Tibial nerve (tissue), 4 donors: ENCODE measurements around the gene CACNG7. TPM values are rescaled to one million over a fixed set of nuclear protein-coding genes. Genes with fewer than 3 reads are reported as not detected.

Source experiments
- DNase-seq, 2 donors: peaks; one replicate each; pipeline ENCODE4 v3.0.0-alpha.2; 2019; ENCODE audit warnings: low spot score in 2 of 2
- H3K27ac ChIP-seq, 4 donors: fragments of 200-600 bp; sonication (generic) in 3 of 4; one replicate each; pipeline ENCODE4 v1.5.1; 2017 to 2019; ENCODE audit warnings: mild to moderate bottlenecking in 1 of 4
- H3K27me3 ChIP-seq, 2 donors: fragments of 200-600 bp; sonication (generic) in 1 of 2; one replicate each; pipeline versions ENCODE4 v1.5.1 to v1.6.0; 2017 to 2019
- H3K36me3 ChIP-seq, 3 donors: fragments of 200-600 bp; sonication (generic); one replicate each; pipeline ENCODE4 v1.5.1; 2018 to 2019
- H3K4me1 ChIP-seq, 4 donors: fragments of 200-600 bp; sonication (generic) in 3 of 4; one replicate each; pipeline ENCODE4 v1.5.1; 2017 to 2019
- H3K4me3 ChIP-seq, 4 donors: fragments of 200-600 bp; sonication (generic) in 3 of 4; one replicate each; pipeline ENCODE4 v1.5.1; 2017 to 2019; ENCODE audit warnings: mild to moderate bottlenecking in 1 of 4, moderate library complexity in 1 of 4
- H3K9me3 ChIP-seq, 4 donors: fragments of 200-600 bp; sonication (generic) in 3 of 4; one replicate each; pipeline ENCODE4 v1.5.1; 2017 to 2019
- EP300 ChIP-seq, 2 donors: sonication (generic); formaldehyde crosslinking; IDR thresholded peaks; one replicate each; pipeline ENCODE4 v1.6.1; 2017; ENCODE audit warnings: antibody characterized with exemption in 2 of 2, mild to moderate bottlenecking in 1 of 2
- POLR2A ChIP-seq, 2 donors: fragments of 450-650 bp; IDR thresholded peaks; one replicate each; pipeline ENCODE4 v1.6.1; 2017; ENCODE audit warnings: antibody characterized with exemption in 2 of 2, mild to moderate bottlenecking in 2 of 2, moderate library complexity in 2 of 2
- WGBS, 2 donors: methylation state at CpG; one replicate each; pipeline ENCODE4 v1.1.5; 2018; 5-methylcytosine and 5-hydroxymethylcytosine counted together
- total RNA-seq, 4 donors: library from RNA; depleted of rRNA; stranded (reverse); fragments of >200 nt; gene quantifications; one replicate each; pipeline ENCODE4 v1.1.0, GENCODE V29; 2016
- TF ChIP-seq, protein P1 (sequence below), 5 experiments: fragments of 200-600 bp in 3 of 5; fragments of 450-650 bp in 2 of 5; sonication (generic) in 3 of 5; IDR thresholded peaks; one replicate each; pipeline ENCODE4 v1.5.1; 2016 to 2019; ENCODE audit warnings: antibody characterized with exemption in 5 of 5, mild to moderate bottlenecking in 3 of 5, moderate library complexity in 2 of 5

Gene CACNG7
- not detected for total RNA-seq

DNA sequence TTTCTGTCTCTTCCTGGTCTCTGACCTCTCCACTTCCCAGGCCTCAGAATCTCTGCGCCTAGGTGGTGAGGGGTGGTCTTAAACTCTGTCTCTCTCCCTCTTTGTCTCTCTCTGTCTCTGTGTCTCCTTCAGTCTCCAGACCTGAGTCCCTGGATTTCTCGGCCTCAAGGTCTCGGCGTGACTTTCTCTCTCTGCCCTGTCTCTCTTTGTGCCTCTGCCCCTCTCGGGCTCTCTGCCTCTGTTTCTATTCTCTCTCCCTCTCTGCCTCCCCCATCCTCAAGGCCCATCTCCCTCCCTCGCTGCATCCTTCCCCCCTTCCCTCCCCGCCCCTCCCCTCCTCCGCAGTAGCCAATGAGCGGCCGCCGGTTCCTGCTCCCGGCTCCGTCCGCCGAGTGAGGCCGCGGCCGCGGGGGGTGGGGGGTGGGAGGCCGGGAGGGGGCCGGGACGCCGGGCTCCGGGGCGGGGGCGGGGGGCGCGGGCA, at the start of gene CACNG7:
Gene CACNG7, plus strand, starts transcription at position 344 of the 481 bp plus-strand sequence. CDS start 3,554 bp downstream, outside the sequence.
- WGBS, 2 donors, result 2 to 3% methylated on average over 11 to 23 of the region's 28 CpGs
- H3K27me3 ChIP-seq, result peaks cover 0 to 87% of the 10 kb centered on the region in 2 donors
- TF ChIP-seq POLR2A (IDR thresholded peaks at IDR 0.05), result no peak
- no peak for TF ChIP-seq EP300 (IDR thresholded peaks at IDR 0.05)
- TF ChIP-seq, protein P1, sequence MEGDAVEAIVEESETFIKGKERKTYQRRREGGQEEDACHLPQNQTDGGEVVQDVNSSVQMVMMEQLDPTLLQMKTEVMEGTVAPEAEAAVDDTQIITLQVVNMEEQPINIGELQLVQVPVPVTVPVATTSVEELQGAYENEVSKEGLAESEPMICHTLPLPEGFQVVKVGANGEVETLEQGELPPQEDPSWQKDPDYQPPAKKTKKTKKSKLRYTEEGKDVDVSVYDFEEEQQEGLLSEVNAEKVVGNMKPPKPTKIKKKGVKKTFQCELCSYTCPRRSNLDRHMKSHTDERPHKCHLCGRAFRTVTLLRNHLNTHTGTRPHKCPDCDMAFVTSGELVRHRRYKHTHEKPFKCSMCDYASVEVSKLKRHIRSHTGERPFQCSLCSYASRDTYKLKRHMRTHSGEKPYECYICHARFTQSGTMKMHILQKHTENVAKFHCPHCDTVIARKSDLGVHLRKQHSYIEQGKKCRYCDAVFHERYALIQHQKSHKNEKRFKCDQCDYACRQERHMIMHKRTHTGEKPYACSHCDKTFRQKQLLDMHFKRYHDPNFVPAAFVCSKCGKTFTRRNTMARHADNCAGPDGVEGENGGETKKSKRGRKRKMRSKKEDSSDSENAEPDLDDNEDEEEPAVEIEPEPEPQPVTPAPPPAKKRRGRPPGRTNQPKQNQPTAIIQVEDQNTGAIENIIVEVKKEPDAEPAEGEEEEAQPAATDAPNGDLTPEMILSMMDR (IDR thresholded peaks at IDR 0.05), result no peak
- H3K4me1 ChIP-seq, result peaks cover 0 to 34% (median 4%) of the 10 kb centered on the region in 4 donors
- no peak within 1 kb of the TSS for H3K4me3 ChIP-seq
- H3K36me3 ChIP-seq, result no peaks in the 10 kb centered on the region
- H3K27ac ChIP-seq, result no peak within 1 kb of the TSS
- H3K9me3 ChIP-seq, result no peaks in the 10 kb centered on the region
- no peak for DNase-seq

- H3K36me3 ChIP-seq, result no peaks in the 10 kb centered on the region
- WGBS, 2 donors, result 36 to 47% methylated on average over 6 of the region's 6 CpGs
- TF ChIP-seq EP300 (IDR thresholded peaks at IDR 0.05) (no peak), POLR2A (IDR thresholded peaks at IDR 0.05) (no peak)
- TF ChIP-seq, protein P1 (IDR thresholded peaks at IDR 0.05), result no peak
These were observed 44.7 kb upstream of the CACNG7 start for GRCh38 chr19:53864308-53864836.

DNA sequence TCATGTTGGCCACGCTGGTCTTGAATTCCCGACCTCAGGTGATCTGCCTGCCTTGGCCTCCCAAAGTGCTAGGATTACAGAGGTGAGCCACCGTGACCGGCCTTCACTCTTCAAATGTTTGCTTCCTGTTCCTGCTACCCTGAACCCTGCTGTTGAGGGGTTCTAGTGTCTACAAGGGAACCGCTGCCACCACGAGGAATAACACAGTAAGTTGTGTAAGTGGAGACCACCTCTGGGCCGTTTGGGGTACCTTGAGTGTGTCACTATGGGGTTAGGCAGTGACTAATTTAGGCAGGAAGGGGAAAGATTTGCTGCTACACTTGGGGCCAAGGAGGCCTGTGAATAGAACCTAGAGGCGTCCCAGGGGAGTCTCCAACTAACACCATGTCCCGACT, 43.6 kb upstream of the CACNG7 start:
- Histone ChIP-seq H3K27ac (peak overlapping the region in 3 of 4 donors; percentile 95 to 97 (median 96)), H3K9me3 (no peaks in the 10 kb centered on the region), H3K27me3 (no peaks in the 10 kb centered on the region), H3K4me3 (peak overlapping the region in 1 of 4 donors; percentile 83), H3K4me1 (peaks cover 0 to 42% (median 19%) of the 10 kb centered on the region in 4 donors), H3K36me3 (no peaks in the 10 kb centered on the region)
- WGBS, 2 donors, result 61 to 66% methylated on average over 7 to 9 of the region's 9 CpGs
- no peak for DNase-seq
- TF ChIP-seq EP300 (IDR thresholded peaks at IDR 0.05) (no peak), POLR2A (IDR thresholded peaks at IDR 0.05) (no peak)
- TF ChIP-seq, protein P1 (IDR thresholded peaks at IDR 0.05), result no peak

More at GRCh38 chr19:53864308-53864836, 44.7 kb upstream of the CACNG7 start:
- DNase-seq, result no peak
- Histone ChIP-seq H3K9me3 (no peaks in the 10 kb centered on the region), H3K27me3 (peaks cover 0 to 6% of the 10 kb centered on the region in 2 donors), H3K27ac (no peak overlapping the region), H3K4me1 (peaks cover 0 to 32% (median 19%) of the 10 kb centered on the region in 4 donors), H3K4me3 (no peak overlapping the region)

GRCh38 chr19:53865918-53866864, 42.9 kb upstream of the CACNG7 start:
- DNase-seq, result peak in 1 of 2 donors; percentile 61
- Histone ChIP-seq H3K4me1 (peaks cover 0 to 48% (median 21%) of the 10 kb centered on the region in 4 donors), H3K27ac (peak overlapping the region; percentile 83 to 97 (median 96)), H3K27me3 (no peaks in the 10 kb centered on the region), H3K4me3 (peak overlapping the region; percentile 70 to 83 (median 75)), H3K9me3 (no peaks in the 10 kb centered on the region), H3K36me3 (no peaks in the 10 kb centered on the region)
- TF ChIP-seq EP300 (IDR thresholded peaks at IDR 0.05), result no peak
- TF ChIP-seq, protein P1 (IDR thresholded peaks at IDR 0.05), result peak in 1 of 5 experiments; percentile 20
- WGBS, 2 donors, result 3 to 4% methylated on average over 28 to 34 of the region's 50 CpGs
